Measurements from ENCODE around the gene SIX1.

SIX1 gene

GRCh38 chr14:60641742-60642269 lies 7.5 kb downstream of the SIX1 start:
- Mint-ChIP-seq H3K9me3 (no peaks in the 10 kb centered on the region), H3K27ac (no peak overlapping the region), H3K27me3 (ENCODE audit: low read depth, poor library complexity) (peaks cover 67% of the 10 kb centered on the region), H3K36me3 (ENCODE audit: low read depth) (peaks cover 71% of the 10 kb centered on the region), H3K4me3 (peak overlapping the region; percentile 75), H3K4me1 (peaks cover 93% of the 10 kb centered on the region)
- TF ChIP-seq CTCF (IDR thresholded peaks at IDR 0.05), result no peak
- DNase-seq, result no peak

- H3K4me1 Mint-ChIP-seq, result peaks cover 94% of the 10 kb centered on the region
Measured at GRCh38 chr14:60640859-60641741, 8.2 kb downstream of the SIX1 start.

GRCh38 chr14:60639674-60640073 lies 9.6 kb downstream of the SIX1 start:
- no peak for DNase-seq
- peaks cover 61% of the 10 kb centered on the region for H3K36me3 Mint-ChIP-seq (ENCODE audit: low read depth)
- peak overlapping the region; percentile 18 for H3K4me3 Mint-ChIP-seq
- no peaks in the 10 kb centered on the region for H3K9me3 Mint-ChIP-seq
- no peak for TF ChIP-seq CTCF (IDR thresholded peaks at IDR 0.05)
- H3K4me1 Mint-ChIP-seq, result peaks cover 91% of the 10 kb centered on the region
- H3K27me3 Mint-ChIP-seq (ENCODE audit: low read depth, poor library complexity), result peaks cover 56% of the 10 kb centered on the region
- H3K27ac Mint-ChIP-seq, result no peak overlapping the region

More at GRCh38 chr14:60640859-60641741, 8.2 kb downstream of the SIX1 start:
- H3K27me3 Mint-ChIP-seq (ENCODE audit: low read depth, poor library complexity), result peaks cover 64% of the 10 kb centered on the region
- DNase-seq, result no peak
- peak overlapping the region; percentile 75 for H3K4me3 Mint-ChIP-seq
- H3K27ac Mint-ChIP-seq, result no peak overlapping the region
- peaks cover 64% of the 10 kb centered on the region for H3K36me3 Mint-ChIP-seq (ENCODE audit: low read depth)
- TF ChIP-seq CTCF (IDR thresholded peaks at IDR 0.05), result no peak
- no peaks in the 10 kb centered on the region for H3K9me3 Mint-ChIP-seq

GRCh38 chr14:60637479-60638315 lies 11.6 kb downstream of the SIX1 start:
- Mint-ChIP-seq H3K36me3 (ENCODE audit: low read depth) (peaks cover 45% of the 10 kb centered on the region), H3K4me3 (peak overlapping the region; percentile 70), H3K27me3 (ENCODE audit: low read depth, poor library complexity) (peaks cover 39% of the 10 kb centered on the region), H3K4me1 (peaks cover 78% of the 10 kb centered on the region), H3K9me3 (no peaks in the 10 kb centered on the region), H3K27ac (peak overlapping the region; percentile 97)
- DNase-seq, result peak; percentile 77
- TF ChIP-seq CTCF (IDR thresholded peaks at IDR 0.05), result no peak

- DNase-seq, result no peak
- Mint-ChIP-seq H3K4me1 (peaks cover 78% of the 10 kb centered on the region), H3K36me3 (ENCODE audit: low read depth) (peaks cover 42% of the 10 kb centered on the region), H3K9me3 (no peaks in the 10 kb centered on the region), H3K4me3 (peak overlapping the region; percentile 70), H3K27ac (peak overlapping the region; percentile 83), H3K27me3 (ENCODE audit: low read depth, poor library complexity) (peaks cover 34% of the 10 kb centered on the region)
- TF ChIP-seq CTCF (IDR thresholded peaks at IDR 0.05), result no peak
Measured at GRCh38 chr14:60636879-60637478, 12.3 kb downstream of the SIX1 start.
